Measurements from ENCODE around the gene CNTN4. TPM values are rescaled to one million over a fixed set of nuclear protein-coding genes. Genes with fewer than 3 reads are reported as not detected.

The CNTN4 gene
- total RNA-seq: 0.12 and 1.00 TPM in 2 replicates

DNA sequence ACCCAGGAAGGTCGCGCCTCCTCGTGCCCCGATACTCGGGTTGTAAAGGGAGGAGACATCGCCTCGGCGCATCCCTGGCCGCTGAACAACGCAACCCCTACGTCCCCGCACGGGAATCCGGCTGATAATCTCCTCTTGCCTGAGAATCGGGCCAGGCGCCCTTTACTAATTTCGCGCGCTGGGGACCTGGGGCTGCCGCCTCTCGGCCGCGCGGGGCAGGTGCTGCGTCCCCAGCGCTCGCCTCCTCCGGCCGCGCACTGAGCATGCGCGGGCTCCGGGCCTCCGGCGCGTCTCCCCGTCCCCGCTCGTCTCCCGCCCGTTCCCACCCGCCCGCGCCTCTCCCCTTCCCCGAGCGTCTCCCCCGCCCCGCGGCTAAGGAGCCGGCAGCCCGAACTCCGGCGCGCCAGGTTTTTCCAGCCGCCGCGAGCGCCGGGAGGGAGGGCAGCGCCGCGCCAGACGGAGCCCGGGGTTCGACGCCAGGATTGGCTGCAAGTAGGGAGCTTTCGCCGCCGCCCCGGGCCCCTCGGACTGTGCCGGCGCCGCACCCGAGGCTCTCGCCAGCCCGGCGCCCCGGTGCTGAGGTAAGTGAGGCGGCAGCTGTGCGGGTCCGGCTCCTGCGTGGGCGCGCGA is at the start of gene CNTN4:
Gene CNTN4, plus strand, starts transcription at position 469 of the 630 bp plus-strand sequence.

